H9 (cell line): ENCODE data around the gene ARL5A. TPM values are rescaled to one million over a fixed set of nuclear protein-coding genes. Genes with fewer than 3 reads are reported as not detected.

Experiments used
- DNase-seq: peaks from one replicate; pipeline ENCODE4 v3.0.0-alpha.2; 2017
- H2AFZ ChIP-seq: one replicate; pipeline ENCODE4 v1.6.1; 2013; ENCODE audit warnings: mild to moderate bottlenecking, low read length, control low read depth, moderate library complexity
- H2AK5ac ChIP-seq: 2 replicates; pipeline ENCODE4 v1.6.1; 2013; ENCODE audit warnings: low read length, control low read depth, mixed read lengths; ENCODE audit not compliant: insufficient read length
- H2BK120ac ChIP-seq: one replicate; pipeline ENCODE4 v1.6.1; 2013; ENCODE audit warnings: low read depth, mild to moderate bottlenecking, low read length, control low read depth, inconsistent platforms; ENCODE audit not compliant: poor library complexity, severe bottlenecking
- H2BK12ac ChIP-seq: 2 replicates; pipeline ENCODE4 v1.6.1; 2013; ENCODE audit warnings: low read length, control low read depth, mixed read lengths, low read depth; ENCODE audit not compliant: insufficient read length
- H2BK15ac ChIP-seq: 2 replicates; pipeline ENCODE4 v1.6.1; 2013; ENCODE audit warnings: low read depth, low read length, control low read depth
- H2BK20ac ChIP-seq: one replicate; pipeline ENCODE4 v1.6.1; 2013; ENCODE audit warnings: low read depth, mild to moderate bottlenecking, low read length, control low read depth, inconsistent platforms; ENCODE audit not compliant: poor library complexity, severe bottlenecking
- H2BK5ac ChIP-seq: 2 replicates; pipeline ENCODE4 v1.6.1; 2013; ENCODE audit warnings: low read length, control low read depth, mixed read lengths; ENCODE audit not compliant: insufficient read length
- H3K14ac ChIP-seq: 2 replicates; pipeline ENCODE4 v1.6.1; 2013; ENCODE audit warnings: low read length, control low read depth; ENCODE audit not compliant: insufficient read depth
- H3K18ac ChIP-seq: 2 replicates; pipeline ENCODE4 v1.6.1; 2013; ENCODE audit warnings: low read depth, mild to moderate bottlenecking, mixed read lengths, low read length, control low read depth; ENCODE audit not compliant: insufficient read length
- H3K23ac ChIP-seq: 2 replicates; pipeline ENCODE4 v1.6.1; 2013; ENCODE audit warnings: low read length, control low read depth, mixed read lengths, low read depth; ENCODE audit not compliant: insufficient read length
- H3K23me2 ChIP-seq: 2 replicates; pipeline ENCODE4 v1.6.1; 2013; ENCODE audit warnings: low read depth, mild to moderate bottlenecking, mixed read lengths, low read length, control low read depth; ENCODE audit not compliant: insufficient read length, poor library complexity, severe bottlenecking
- H3K27ac ChIP-seq: 2 replicates; pipeline ENCODE4 v1.5.1; 2013; ENCODE audit warnings: low read length, control low read depth, mixed read lengths, low read depth; ENCODE audit not compliant: insufficient read length
- H3K27me3 ChIP-seq: 2 replicates; pipeline ENCODE4 v1.6.1; 2013; ENCODE audit warnings: low read length, control low read depth, inconsistent platforms; ENCODE audit not compliant: insufficient read depth
- H3K4ac ChIP-seq: 2 replicates; pipeline ENCODE4 v1.6.1; 2013; ENCODE audit warnings: low read depth, mild to moderate bottlenecking, control low read depth, inconsistent platforms, low read length, moderate library complexity
- H3K4me1 ChIP-seq: 2 replicates; pipeline ENCODE4 v1.6.1; 2013; ENCODE audit warnings: low read length, control low read depth, inconsistent platforms; ENCODE audit not compliant: insufficient read depth
- H3K4me2 ChIP-seq: 2 replicates; pipeline ENCODE4 v1.6.1; 2013; ENCODE audit warnings: low read length, control low read depth, mixed read lengths; ENCODE audit not compliant: insufficient read length, insufficient read depth
- H3K56ac ChIP-seq: 2 replicates; pipeline ENCODE4 v1.6.1; 2013; ENCODE audit warnings: low read depth, mild to moderate bottlenecking, mixed read lengths, low read length, control low read depth; ENCODE audit not compliant: insufficient read length
- H3K79me1 ChIP-seq: 2 replicates; pipeline ENCODE4 v1.6.1; 2013; ENCODE audit warnings: low read depth, mild to moderate bottlenecking, moderate library complexity, low read length, control low read depth, inconsistent platforms; ENCODE audit not compliant: insufficient read depth, poor library complexity, severe bottlenecking
- H3K79me2 ChIP-seq: 2 replicates; pipeline ENCODE4 v1.6.1; 2013; ENCODE audit warnings: low read length, control low read depth, inconsistent platforms; ENCODE audit not compliant: insufficient read depth
- H3K9ac ChIP-seq: 2 replicates; pipeline ENCODE4 v1.6.1; 2013; ENCODE audit warnings: low read length, control low read depth, mixed read lengths; ENCODE audit not compliant: insufficient read length; ENCODE audit errors: extremely low read depth
- H3K9me3 ChIP-seq: one replicate; pipeline ENCODE4 v1.6.1; 2013; ENCODE audit warnings: low read depth, low read length, inconsistent platforms; ENCODE audit not compliant: control insufficient read depth
- H3T11ph ChIP-seq: one replicate; pipeline ENCODE4 v1.6.1; 2013; ENCODE audit warnings: mild to moderate bottlenecking, low read length, control low read depth, inconsistent platforms
- H4K20me1 ChIP-seq: one replicate; pipeline ENCODE4 v1.6.1; 2013; ENCODE audit not compliant: control insufficient read depth, insufficient read length, insufficient read depth
- H4K5ac ChIP-seq: 2 replicates; pipeline ENCODE4 v1.6.1; 2013; ENCODE audit warnings: low read depth, mild to moderate bottlenecking, mixed read lengths, low read length, control low read depth; ENCODE audit not compliant: insufficient read length
- H4K8ac ChIP-seq: replicated peaks from 2 replicates; pipeline ENCODE4 v1.6.1; 2013; ENCODE audit warnings: low read length, control low read depth, mixed read lengths, low read depth; ENCODE audit not compliant: insufficient read length
- H4K91ac ChIP-seq: 2 replicates; pipeline ENCODE4 v1.6.1; 2013; ENCODE audit warnings: low read depth, mild to moderate bottlenecking, moderate library complexity, mixed read lengths, low read length, control low read depth; ENCODE audit not compliant: insufficient read length
- H3K27ac Mint-ChIP-seq, 3 experiments: 2 replicates in 2 of 3; 3 replicates in 1 of 3; pipeline ENCODE4 v1.8.0; 2020 to 2021; ENCODE audit warnings: mixed read lengths in 3 of 3, mild to moderate bottlenecking in 1 of 3, moderate library complexity in 1 of 3
- H3K27me3 Mint-ChIP-seq: 2 replicates; pipeline ENCODE4 v1.8.0; 2021; ENCODE audit warnings: low read depth, mild to moderate bottlenecking, moderate library complexity, mixed read lengths
- H3K36me3 Mint-ChIP-seq, 3 experiments: 2 replicates in 2 of 3; 3 replicates in 1 of 3; pipeline ENCODE4 v1.8.0; 2020 to 2021; ENCODE audit warnings: low read depth in 3 of 3, mixed read lengths in 3 of 3; ENCODE audit not compliant: insufficient read depth in 1 of 3
- H3K4me1 Mint-ChIP-seq, 2 experiments: 2 replicates each; pipeline ENCODE4 v1.8.0; 2020; ENCODE audit warnings: mixed read lengths in 2 of 2
- H3K4me3 Mint-ChIP-seq, 2 experiments: 2 replicates in 1 of 2; 3 replicates in 1 of 2; pipeline ENCODE4 v1.8.0; 2020 to 2021; ENCODE audit warnings: mild to moderate bottlenecking in 2 of 2, mixed read lengths in 2 of 2, moderate library complexity in 1 of 2
- H3K9me3 Mint-ChIP-seq, 2 experiments: 2 replicates in 1 of 2; 3 replicates in 1 of 2; pipeline ENCODE4 v1.8.0; 2020; ENCODE audit warnings: mild to moderate bottlenecking in 2 of 2, mixed read lengths in 2 of 2, moderate library complexity in 1 of 2
- total RNA-seq: library from RNA; stranded (reverse); gene quantifications from 2 replicates; pipeline ENCODE4 v1.2.1, GENCODE V29; 2021
- TF ChIP-seq, protein P1 (sequence below): fragments of 200-600 bp; sonication (generic); conservative IDR thresholded peaks from 3 replicates; pipeline ENCODE4 v1.8.0; 2021; ENCODE audit warnings: antibody characterized with exemption, mild to moderate bottlenecking

Gene ARL5A
- total RNA-seq, 1 experiment from 2014 or later, result 66.7 TPM

DNA sequence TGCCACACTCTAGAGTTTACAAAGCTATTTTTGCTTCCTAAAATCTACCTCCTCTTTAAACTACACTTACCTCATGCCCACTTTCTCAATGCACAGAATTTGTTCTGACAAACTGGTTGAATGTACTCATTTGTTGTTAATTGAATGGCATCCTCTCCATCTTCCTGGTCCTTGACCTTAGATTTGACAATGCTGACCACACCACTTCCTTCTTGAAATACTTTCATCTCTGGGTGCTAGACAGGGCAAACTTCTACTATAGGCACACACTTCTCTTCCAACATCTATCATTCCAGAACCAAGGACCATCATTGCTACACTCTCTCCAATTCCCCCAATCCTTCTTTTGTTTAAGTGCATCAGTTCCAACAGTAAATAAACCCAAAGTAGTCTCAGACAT, 22.3 kb downstream of the ARL5A start:
- H4K91ac ChIP-seq, result no peak overlapping the region
- H2AFZ ChIP-seq, result no peak overlapping the region
- no peaks in the 10 kb centered on the region for H3K9me3 Mint-ChIP-seq
- H2BK20ac ChIP-seq, result no peak overlapping the region
- no peak overlapping the region for H2BK120ac ChIP-seq
- no peak overlapping the region for H2BK15ac ChIP-seq
- peaks cover 10 to 24% (median 23%) of the 10 kb centered on the region in 3 experiments; a peak in 6 of 7 replicates for H3K36me3 Mint-ChIP-seq
- H4K8ac ChIP-seq, result no peak overlapping the region
- H3K27me3 Mint-ChIP-seq, result no peaks in the 10 kb centered on the region
- H3K79me1 ChIP-seq, result no peaks in the 10 kb centered on the region
- no peak overlapping the region for H3K9ac ChIP-seq
- TF ChIP-seq, protein P1, sequence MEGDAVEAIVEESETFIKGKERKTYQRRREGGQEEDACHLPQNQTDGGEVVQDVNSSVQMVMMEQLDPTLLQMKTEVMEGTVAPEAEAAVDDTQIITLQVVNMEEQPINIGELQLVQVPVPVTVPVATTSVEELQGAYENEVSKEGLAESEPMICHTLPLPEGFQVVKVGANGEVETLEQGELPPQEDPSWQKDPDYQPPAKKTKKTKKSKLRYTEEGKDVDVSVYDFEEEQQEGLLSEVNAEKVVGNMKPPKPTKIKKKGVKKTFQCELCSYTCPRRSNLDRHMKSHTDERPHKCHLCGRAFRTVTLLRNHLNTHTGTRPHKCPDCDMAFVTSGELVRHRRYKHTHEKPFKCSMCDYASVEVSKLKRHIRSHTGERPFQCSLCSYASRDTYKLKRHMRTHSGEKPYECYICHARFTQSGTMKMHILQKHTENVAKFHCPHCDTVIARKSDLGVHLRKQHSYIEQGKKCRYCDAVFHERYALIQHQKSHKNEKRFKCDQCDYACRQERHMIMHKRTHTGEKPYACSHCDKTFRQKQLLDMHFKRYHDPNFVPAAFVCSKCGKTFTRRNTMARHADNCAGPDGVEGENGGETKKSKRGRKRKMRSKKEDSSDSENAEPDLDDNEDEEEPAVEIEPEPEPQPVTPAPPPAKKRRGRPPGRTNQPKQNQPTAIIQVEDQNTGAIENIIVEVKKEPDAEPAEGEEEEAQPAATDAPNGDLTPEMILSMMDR, result no peak
- no peak overlapping the region for H3K4me2 ChIP-seq
- no peak overlapping the region for H3K27ac Mint-ChIP-seq
- H3K23ac ChIP-seq, result no peak overlapping the region
- H2BK5ac ChIP-seq, result no peak overlapping the region
- H3K14ac ChIP-seq, result no peak overlapping the region
- no peaks in the 10 kb centered on the region for H3K4me1 ChIP-seq
- no peak overlapping the region for H3K4ac ChIP-seq
- no peak overlapping the region for H3K4me3 Mint-ChIP-seq
- no peak overlapping the region for H2BK12ac ChIP-seq
- no peak overlapping the region for H3K27ac ChIP-seq
- no peaks in the 10 kb centered on the region for H3K27me3 ChIP-seq
- H2AK5ac ChIP-seq, result no peak overlapping the region
- no peaks in the 10 kb centered on the region for H4K20me1 ChIP-seq
- no peak overlapping the region for H3K56ac ChIP-seq
- no peaks in the 10 kb centered on the region for H3K79me2 ChIP-seq
- no peak for DNase-seq
- no peak overlapping the region for H4K5ac ChIP-seq
- no peak overlapping the region for H3T11ph ChIP-seq
- no peaks in the 10 kb centered on the region for H3K9me3 ChIP-seq
- H3K23me2 ChIP-seq, result no peaks in the 10 kb centered on the region
- H3K4me1 Mint-ChIP-seq, result no peaks in the 10 kb centered on the region
- H3K18ac ChIP-seq, result no peak overlapping the region
